ENCODE data around the gene CCR3. TPM values are rescaled to one million over a fixed set of nuclear protein-coding genes. Genes with fewer than 3 reads are reported as not detected.

Gene CCR3
- not detected in 2 replicates for total RNA-seq

GRCh38 chr3:46242120-46242519 lies at the start of gene CCR3:
TSS of gene CCR3 (plus strand) at chr3:46242460. CDS start at chr3:46265159, 22,699 bp downstream.

DNA sequence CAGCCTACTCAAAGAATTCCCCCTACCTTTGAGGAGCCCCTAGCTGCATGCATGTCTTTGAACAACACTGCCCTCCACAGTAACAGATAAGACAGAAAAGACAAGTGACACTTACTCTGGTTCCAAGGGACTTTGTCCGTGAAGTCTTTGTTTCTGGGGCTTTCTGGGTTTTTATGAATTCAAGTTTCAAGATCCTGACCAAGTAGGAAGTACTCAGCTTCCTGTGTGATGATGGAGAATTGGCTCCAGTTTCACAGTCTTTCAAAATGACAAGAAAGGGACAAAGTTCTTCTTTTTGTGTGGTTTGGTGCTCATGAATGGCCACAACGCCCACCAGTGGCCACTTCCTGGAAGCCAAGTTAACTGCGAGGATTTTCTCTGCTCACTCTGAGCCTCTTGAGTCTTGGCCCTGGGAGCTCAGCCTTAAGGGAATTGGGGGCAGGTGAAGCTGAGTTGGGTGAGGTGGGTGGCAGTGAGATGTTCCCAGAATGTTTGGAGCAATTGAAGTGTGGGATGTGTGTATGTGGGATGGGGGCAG lies 34.0 kb upstream of the CCR3 start, which contains the start of gene CCR1:
Gene CCR1 (minus strand): TSS at position 147 of the 538 bp plus-strand sequence. CDS start 4,000 bp downstream, outside the sequence.

Other genes with a start within 250 kb of the CCR3 start
- gene FYCO1, start 246.6 kb upstream of the CCR3 start, total RNA-seq, result 15.2 and 22.8 TPM in 2 replicates
- not detected in 2 replicates for gene XCR1, start 215.0 kb upstream of the CCR3 start, total RNA-seq
- not detected in 2 replicates for gene CCR1, start 34.1 kb upstream of the CCR3 start, total RNA-seq
- gene CCR2, start 111.7 kb downstream of the CCR3 start, total RNA-seq, result not detected in 2 replicates
- gene CCR5, start 128.5 kb downstream of the CCR3 start, total RNA-seq, result not detected in 2 replicates
- 0.33 TPM in 1 of 2 replicates, not detected in the other for gene CCRL2, start 164.8 kb downstream of the CCR3 start, total RNA-seq
- not detected in 2 replicates for gene LTF, start 222.4 kb downstream of the CCR3 start, total RNA-seq